Measurements from ENCODE around the gene TM7SF2. TPM values are rescaled to one million over a fixed set of nuclear protein-coding genes. Genes with fewer than 3 reads are reported as not detected.

TM7SF2 gene
- total RNA-seq, 2 experiments from 2014 or later = 12.4 to 17.5 TPM

- Mint-ChIP-seq H3K9me3 (no peaks in the 10 kb centered on the region), H3K27me3 (no peaks in the 10 kb centered on the region), H3K4me3 (peak within 1 kb of the TSS; percentile 99), H3K27ac (peak within 1 kb of the TSS; percentile 98), H3K4me1 (ENCODE audit: low read depth) (peaks cover 35% of the 10 kb centered on the region), H3K36me3 (ENCODE audit: low read depth) (peaks cover 49% of the 10 kb centered on the region)
- CTCF ChIA-PET = interaction anchor here (1.4 to 1.6 kb wide), 5 partner anchors 15 to 70 kb away, joined by 5 to 10 read pairs (median 6); partner anchors contain the start of genes ARL2, FAU, MRPL49 and ZNHIT2
- TF ChIP-seq, protein P1, sequence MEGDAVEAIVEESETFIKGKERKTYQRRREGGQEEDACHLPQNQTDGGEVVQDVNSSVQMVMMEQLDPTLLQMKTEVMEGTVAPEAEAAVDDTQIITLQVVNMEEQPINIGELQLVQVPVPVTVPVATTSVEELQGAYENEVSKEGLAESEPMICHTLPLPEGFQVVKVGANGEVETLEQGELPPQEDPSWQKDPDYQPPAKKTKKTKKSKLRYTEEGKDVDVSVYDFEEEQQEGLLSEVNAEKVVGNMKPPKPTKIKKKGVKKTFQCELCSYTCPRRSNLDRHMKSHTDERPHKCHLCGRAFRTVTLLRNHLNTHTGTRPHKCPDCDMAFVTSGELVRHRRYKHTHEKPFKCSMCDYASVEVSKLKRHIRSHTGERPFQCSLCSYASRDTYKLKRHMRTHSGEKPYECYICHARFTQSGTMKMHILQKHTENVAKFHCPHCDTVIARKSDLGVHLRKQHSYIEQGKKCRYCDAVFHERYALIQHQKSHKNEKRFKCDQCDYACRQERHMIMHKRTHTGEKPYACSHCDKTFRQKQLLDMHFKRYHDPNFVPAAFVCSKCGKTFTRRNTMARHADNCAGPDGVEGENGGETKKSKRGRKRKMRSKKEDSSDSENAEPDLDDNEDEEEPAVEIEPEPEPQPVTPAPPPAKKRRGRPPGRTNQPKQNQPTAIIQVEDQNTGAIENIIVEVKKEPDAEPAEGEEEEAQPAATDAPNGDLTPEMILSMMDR (IDR thresholded peaks at IDR 0.05) = no peak
- peak; percentile 82 for ATAC-seq
- POLR2A ChIA-PET = interaction anchor here (0.6 to 2.6 kb wide), 13 partner anchors 8 to 643 kb away, joined by 3 to 13 read pairs (median 4); partner anchors contain the start of genes SAC3D1, SNX15, VPS51 and ZNHIT2
- DNase-seq = peak; percentile 96
- intact Hi-C loops (cut with micrococcal nuclease) = loop anchor here (5.0 kb wide), 1 partner anchor 62 kb away; no protein-coding TSS in a partner anchor
Observed at GRCh38 chr11:65083834-65084597, 27.7 kb upstream of the TM7SF2 start, which contains the start of the genes CDCA5 and ZFPL1. Gene CDCA5 (minus strand): TSS chr11:65084040. CDS start chr11:65083978, 62 bp downstream. Gene ZFPL1 (plus strand): TSS chr11:65084222. CDS start chr11:65084699, 477 bp downstream.

DNA sequence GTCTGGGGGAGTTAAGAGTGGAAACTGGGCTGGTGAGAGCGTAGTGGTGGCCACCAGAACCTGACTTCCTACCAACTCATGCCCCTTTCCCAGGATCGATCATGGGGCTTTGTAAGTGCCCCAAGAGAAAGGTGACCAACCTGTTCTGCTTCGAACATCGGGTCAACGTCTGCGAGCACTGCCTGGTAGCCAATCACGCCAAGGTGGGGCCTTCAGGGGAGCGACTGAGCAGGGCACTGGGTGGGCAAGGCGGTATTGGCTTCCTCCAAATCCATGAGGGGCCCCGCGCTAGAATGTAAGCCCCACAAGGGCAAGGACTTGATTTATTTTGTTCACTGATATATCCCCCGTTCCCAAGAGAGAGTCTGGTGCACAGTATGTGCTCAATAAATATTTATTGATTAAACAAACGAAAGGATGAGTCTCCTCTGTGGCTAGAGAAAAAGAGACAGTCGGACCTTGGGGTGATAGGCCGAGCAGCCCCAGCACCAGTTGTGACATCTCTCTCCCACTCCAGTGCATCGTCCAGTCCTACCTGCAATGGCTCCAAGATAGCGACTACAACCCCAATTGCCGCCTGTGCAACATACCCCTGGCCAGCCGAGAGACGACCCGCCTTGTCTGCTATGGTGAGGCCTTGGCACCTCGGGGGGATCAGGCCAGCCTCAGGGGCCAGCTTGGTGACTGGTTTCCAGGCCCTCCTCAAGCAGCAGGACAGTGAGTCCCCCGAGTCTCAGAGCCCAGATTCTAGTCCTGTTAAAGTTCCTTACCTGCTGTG lies 26.9 kb upstream of the TM7SF2 start:
- H3K27ac Mint-ChIP-seq = peak overlapping the region; percentile 98
- ChIA-PET CTCF (interaction anchor here (1.6 kb wide), 1 partner anchor 25 kb away, joined by 7 read pairs; no protein-coding TSS in a partner anchor), POLR2A (interaction anchor here (0.9 to 3.5 kb wide), 3 partner anchors 11 to 71 kb away, joined by 3 to 24 read pairs (median 4); partner anchors contain the start of genes ARL2 and VPS51)
- peak overlapping the region; percentile 99 for H3K4me3 Mint-ChIP-seq
- TF ChIP-seq, protein P1 (IDR thresholded peaks at IDR 0.05) = no peak
- H3K36me3 Mint-ChIP-seq (ENCODE audit: low read depth) = peaks cover 46% of the 10 kb centered on the region
- DNase-seq = no peak
- intact Hi-C loops (cut with micrococcal nuclease) = loop anchor here (5.0 kb wide), 1 partner anchor 62 kb away; no protein-coding TSS in a partner anchor
- peak; percentile 26 for ATAC-seq
- H3K27me3 Mint-ChIP-seq = no peaks in the 10 kb centered on the region
- peaks cover 32% of the 10 kb centered on the region for H3K4me1 Mint-ChIP-seq (ENCODE audit: low read depth)
- no peaks in the 10 kb centered on the region for H3K9me3 Mint-ChIP-seq

DNA sequence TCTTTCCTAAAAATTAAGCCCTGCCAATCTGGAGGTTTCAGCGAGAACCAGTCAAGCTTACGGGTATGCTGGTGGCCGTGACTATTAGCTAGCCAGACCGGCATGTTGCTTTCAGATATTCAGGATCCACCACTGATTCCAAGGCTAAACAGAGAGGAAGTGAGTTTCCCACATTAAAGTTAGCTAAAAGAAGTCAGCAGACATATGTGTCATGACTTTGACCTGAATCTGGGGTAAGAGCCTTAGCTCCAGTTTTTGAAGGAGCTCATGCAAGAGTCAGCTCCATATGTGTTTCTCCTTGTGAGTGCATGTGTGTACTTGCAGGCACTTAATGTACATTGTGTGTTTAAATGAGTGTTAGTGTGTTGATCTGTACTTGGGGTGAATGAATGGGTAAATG lies 26.2 kb upstream of the TM7SF2 start:
- no peaks in the 10 kb centered on the region for H3K9me3 Mint-ChIP-seq
- POLR2A ChIA-PET = interaction anchor here (0.9 to 3.5 kb wide), 3 partner anchors 10 to 71 kb away, joined by 3 to 24 read pairs (median 4); partner anchors contain the start of genes ARL2 and VPS51
- H3K4me3 Mint-ChIP-seq = peak overlapping the region; percentile 99
- TF ChIP-seq, protein P1 (IDR thresholded peaks at IDR 0.05) = no peak
- H3K36me3 Mint-ChIP-seq (ENCODE audit: low read depth) = peaks cover 42% of the 10 kb centered on the region
- no peak for ATAC-seq
- peak overlapping the region; percentile 98 for H3K27ac Mint-ChIP-seq
- peaks cover 29% of the 10 kb centered on the region for H3K4me1 Mint-ChIP-seq (ENCODE audit: low read depth)
- no peak for DNase-seq
- H3K27me3 Mint-ChIP-seq = no peaks in the 10 kb centered on the region
- intact Hi-C loops (cut with micrococcal nuclease) = no loop called here
- CTCF ChIA-PET = interaction anchor here (1.6 kb wide), 1 partner anchor 25 kb away, joined by 7 read pairs; no protein-coding TSS in a partner anchor

GRCh38 chr11:65086809-65087208 lies 24.9 kb upstream of the TM7SF2 start:
- intact Hi-C loops (cut with micrococcal nuclease) = no loop called here
- POLR2A ChIA-PET = interaction anchor here (1.1 to 20.0 kb wide), 4 partner anchors 9 to 323 kb away, joined by 3 to 294 read pairs (median 15); partner anchors contain the start of genes FAU, MRPL49, TM7SF2 and VPS51

More at GRCh38 chr11:65086809-65087208, 24.9 kb upstream of the TM7SF2 start:
- ATAC-seq = no peak
- H3K9me3 Mint-ChIP-seq = no peaks in the 10 kb centered on the region
- H3K4me1 Mint-ChIP-seq (ENCODE audit: low read depth) = peaks cover 23% of the 10 kb centered on the region
- no peak overlapping the region for H3K4me3 Mint-ChIP-seq
- CTCF ChIA-PET = no interaction called here
- DNase-seq = no peak
- TF ChIP-seq, protein P1 (IDR thresholded peaks at IDR 0.05) = no peak
- H3K36me3 Mint-ChIP-seq (ENCODE audit: low read depth) = peaks cover 31% of the 10 kb centered on the region
- no peaks in the 10 kb centered on the region for H3K27me3 Mint-ChIP-seq
- no peak overlapping the region for H3K27ac Mint-ChIP-seq

All from activated CD8-positive, alpha-beta T cell treated with anti-CD3 and anti-CD28 coated beads for 36 hours (primary cell).